Progenitor cell of endocrine pancreas (in vitro differentiated cells): ENCODE data around the gene UQCRC1. TPM values are rescaled to one million over a fixed set of nuclear protein-coding genes. Genes with fewer than 3 reads are reported as not detected.

Source experiments
- DNase-seq: peaks from one replicate; pipeline ENCODE4 v3.0.0; 2021; ENCODE audit warnings: low spot score; ENCODE audit not compliant: unreplicated experiment
- H3K27ac Mint-ChIP-seq: 2 replicates; pipeline ENCODE4 v1.8.0; 2021; ENCODE audit warnings: mild to moderate bottlenecking, moderate library complexity, mixed read lengths
- H3K27me3 Mint-ChIP-seq: 2 replicates; pipeline ENCODE4 v1.8.0; 2021; ENCODE audit warnings: mixed read lengths
- H3K36me3 Mint-ChIP-seq: 2 replicates; pipeline ENCODE4 v1.8.0; 2022; ENCODE audit warnings: mixed read lengths; ENCODE audit not compliant: insufficient read depth
- H3K4me1 Mint-ChIP-seq: 2 replicates; pipeline ENCODE4 v1.8.0; 2021; ENCODE audit warnings: low read depth, mixed read lengths
- H3K4me3 Mint-ChIP-seq: 2 replicates; pipeline ENCODE4 v1.8.0; 2021; ENCODE audit warnings: low read depth, mild to moderate bottlenecking, moderate library complexity, mixed read lengths
- H3K9me3 Mint-ChIP-seq: 2 replicates; pipeline ENCODE4 v1.8.0; 2021; ENCODE audit warnings: low read depth, mixed read lengths
- CTCF ChIP-seq: fragments of 200-600 bp; sonication (generic); IDR thresholded peaks from one replicate; pipeline ENCODE4 v1.5.0; 2021; ENCODE audit warnings: antibody characterized with exemption, mild to moderate bottlenecking; ENCODE audit not compliant: unreplicated experiment
- total RNA-seq: library from RNA; stranded (reverse); gene quantifications from 2 replicates; pipeline ENCODE4 v1.2.1, GENCODE V29; 2021

UQCRC1 gene
- total RNA-seq, 1 donor from 2014 or later: 219 TPM

DNA sequence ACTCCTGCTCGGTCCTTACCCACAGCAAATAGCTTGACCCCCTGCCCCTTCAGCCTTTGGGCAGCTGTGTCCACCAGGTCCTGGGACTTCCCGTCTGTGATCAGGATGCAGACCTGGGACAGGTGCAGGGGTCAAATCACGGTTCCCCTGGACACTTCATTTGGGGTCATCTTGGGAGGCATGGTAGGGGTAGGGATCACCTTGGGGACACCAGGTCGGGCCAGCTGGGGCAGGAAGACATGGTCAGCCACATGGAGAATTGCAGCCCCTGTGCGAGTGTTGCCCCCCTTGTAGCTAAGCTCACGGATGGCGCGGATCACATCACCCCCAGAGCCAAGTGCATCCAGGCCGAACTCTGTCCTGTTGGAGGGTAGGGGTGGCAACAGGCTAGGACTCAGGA, 16.1 kb downstream of the UQCRC1 start:
- Mint-ChIP-seq H3K4me1 (no peaks in the 10 kb centered on the region), H3K9me3 (no peaks in the 10 kb centered on the region), H3K36me3 (peaks cover 1% of the 10 kb centered on the region), H3K27ac (no peak overlapping the region), H3K27me3 (peaks cover 11% of the 10 kb centered on the region), H3K4me3 (no peak overlapping the region)
- no peak for TF ChIP-seq CTCF
- no peak for DNase-seq

DNA sequence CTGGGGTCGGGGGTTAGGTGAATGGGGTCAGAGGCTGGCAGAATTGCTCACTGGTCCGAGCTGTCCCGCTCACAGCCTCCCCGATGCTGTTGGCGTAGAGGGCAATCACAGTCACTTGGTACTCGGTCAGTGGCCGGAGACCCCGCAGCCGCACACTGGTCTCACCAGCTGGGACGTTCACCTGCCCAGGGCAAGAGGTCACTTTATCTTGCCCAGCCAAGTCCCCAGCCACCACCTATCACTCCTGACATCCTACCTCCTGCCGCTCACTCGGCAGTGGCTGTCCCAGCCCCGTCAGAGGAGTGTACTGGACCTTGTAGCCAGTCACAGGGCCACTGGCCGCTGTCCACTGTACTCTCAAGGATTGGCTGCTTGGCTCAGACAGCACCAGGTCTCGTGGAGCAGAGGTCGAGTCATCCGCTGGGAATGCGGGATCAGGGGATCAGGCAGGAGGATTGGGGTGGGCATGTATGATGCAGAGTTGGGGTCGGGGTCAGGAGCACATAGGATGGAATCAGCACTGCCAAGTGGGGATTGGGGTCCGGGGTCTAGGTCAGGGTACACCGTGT, 16.8 kb downstream of the UQCRC1 start:
- no peaks in the 10 kb centered on the region for H3K9me3 Mint-ChIP-seq
- no peak for DNase-seq
- peaks cover 1% of the 10 kb centered on the region for H3K36me3 Mint-ChIP-seq
- H3K4me1 Mint-ChIP-seq: no peaks in the 10 kb centered on the region
- peaks cover 11% of the 10 kb centered on the region for H3K27me3 Mint-ChIP-seq
- H3K27ac Mint-ChIP-seq: no peak overlapping the region
- no peak overlapping the region for H3K4me3 Mint-ChIP-seq
- TF ChIP-seq CTCF: no peak

DNA sequence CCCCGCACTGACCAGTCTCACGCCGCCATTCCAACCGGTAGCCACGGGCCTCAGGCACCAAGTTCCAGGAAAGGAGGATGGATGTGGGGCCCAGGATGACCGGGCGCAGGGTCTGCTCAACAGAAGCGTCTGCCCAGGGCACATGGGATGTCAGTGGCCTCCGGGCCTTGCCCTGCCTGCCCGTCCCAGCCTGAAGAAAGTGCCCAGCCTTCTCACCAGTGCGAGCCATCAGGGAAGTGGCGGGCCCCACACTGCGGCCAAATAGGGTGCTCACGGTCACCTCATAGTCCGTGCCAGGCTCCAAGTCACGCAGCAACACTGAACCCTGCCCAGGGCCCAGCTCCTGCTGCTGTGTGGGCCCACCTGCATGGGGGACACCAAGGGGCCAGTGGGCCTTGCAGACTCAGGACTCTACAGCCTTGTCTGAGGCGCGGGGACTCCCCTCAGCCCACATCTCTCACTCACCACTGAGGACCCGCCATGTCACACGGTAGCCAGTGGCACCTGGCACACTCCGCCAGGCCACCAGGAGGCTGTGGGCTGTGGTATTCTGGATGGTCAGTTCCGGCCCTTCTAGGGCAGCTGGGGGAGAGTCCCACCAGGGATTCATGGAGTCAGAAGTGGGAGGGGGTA, 17.4 kb downstream of the UQCRC1 start:
- H3K27me3 Mint-ChIP-seq: peaks cover 11% of the 10 kb centered on the region

DNA sequence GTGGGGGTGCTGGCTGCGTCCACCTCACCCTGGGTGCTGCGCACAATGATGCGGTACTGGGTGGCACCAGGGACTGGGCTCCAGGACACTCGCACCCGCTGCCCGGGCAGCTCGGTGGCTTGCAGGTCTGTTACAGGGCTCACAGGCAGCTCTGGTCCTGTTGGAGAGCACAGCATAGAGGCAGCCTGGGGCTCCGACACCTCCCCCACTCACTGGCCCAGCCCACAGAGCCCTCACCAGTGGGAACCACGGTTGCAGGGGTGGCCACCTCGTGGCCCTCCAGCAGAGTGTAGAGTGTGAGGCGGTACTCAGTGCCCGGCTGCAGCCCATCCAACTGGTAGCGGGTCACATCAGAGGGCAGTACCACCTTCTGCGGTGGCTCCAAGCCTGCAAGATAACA, 18.0 kb downstream of the UQCRC1 start:
- peaks cover 11% of the 10 kb centered on the region for H3K27me3 Mint-ChIP-seq
- H3K27ac Mint-ChIP-seq: no peak overlapping the region
- H3K4me1 Mint-ChIP-seq: no peaks in the 10 kb centered on the region
- TF ChIP-seq CTCF: no peak
- DNase-seq: no peak
- H3K4me3 Mint-ChIP-seq: no peak overlapping the region
- no peaks in the 10 kb centered on the region for H3K9me3 Mint-ChIP-seq
- peaks cover 3% of the 10 kb centered on the region for H3K36me3 Mint-ChIP-seq

More for the DNA sequence above, 17.4 kb downstream of the UQCRC1 start:
- TF ChIP-seq CTCF: no peak
- no peaks in the 10 kb centered on the region for H3K9me3 Mint-ChIP-seq
- no peak overlapping the region for H3K27ac Mint-ChIP-seq
- no peaks in the 10 kb centered on the region for H3K4me1 Mint-ChIP-seq
- H3K36me3 Mint-ChIP-seq: peaks cover 1% of the 10 kb centered on the region
- no peak for DNase-seq
- no peak overlapping the region for H3K4me3 Mint-ChIP-seq

- no peak for TF ChIP-seq CTCF
- H3K9me3 Mint-ChIP-seq: no peaks in the 10 kb centered on the region
- no peak overlapping the region for H3K27ac Mint-ChIP-seq
- DNase-seq: no peak
- H3K4me3 Mint-ChIP-seq: no peak overlapping the region
- H3K27me3 Mint-ChIP-seq: no peaks in the 10 kb centered on the region
- H3K36me3 Mint-ChIP-seq: peaks cover 3% of the 10 kb centered on the region
- H3K4me1 Mint-ChIP-seq: no peaks in the 10 kb centered on the region
Observed at GRCh38 chr3:48588230-48588629, 21.2 kb downstream of the UQCRC1 start.
